Mammary epithelial cell (primary cell): ENCODE results near the gene CTTNBP2.

Source experiments
- CTCF ChIP-seq, 2 donors: IDR thresholded peaks in 1 of 2; conservative IDR thresholded peaks in 1 of 2; 2 replicates each; pipeline ENCODE4 v1.5.1; 2011 to 2012; ENCODE audit warnings: inconsistent platforms in 2 of 2, low read length in 2 of 2, mild to moderate bottlenecking in 2 of 2, control low read depth in 1 of 2, low read depth in 1 of 2; ENCODE audit not compliant: insufficient read depth in 1 of 2; ENCODE audit errors: extremely low read depth in 1 of 2
- EZH2 ChIP-seq: IDR thresholded peaks from 2 replicates; pipeline ENCODE4 v1.6.1; 2012; ENCODE audit warnings: low read length, inconsistent platforms, borderline replicate concordance

- TF ChIP-seq CTCF (conservative IDR thresholded peaks at IDR 0.05 in 1 of 2, IDR thresholded peaks at IDR 0.05 in 1 of 2; ENCODE audit: extremely low read depth in 1 of 2, insufficient read depth in 1 of 2, low read depth in 1 of 2, low read length in 2 of 2): no peak
- TF ChIP-seq EZH2: no peak
Observed at GRCh38 chr7:117825132-117825531, 48.1 kb downstream of the CTTNBP2 start.
